NCI-H1694 (cell line): Measurements from ENCODE around the gene SLAIN1.
A peak's percentile ranks its signal among the peaks of the same experiment; 100 is the strongest.
"Not testable (repeated sequence)": the region's sequence is repeated elsewhere in the genome, so short reads cannot be mapped to it uniquely, and the experiment has no call there.

Experiments used
- DNase-seq: peaks from one replicate; lab custom pipeline; 2025; lab: John Stamatoyannopoulos, UW

The SLAIN1 gene

DNA sequence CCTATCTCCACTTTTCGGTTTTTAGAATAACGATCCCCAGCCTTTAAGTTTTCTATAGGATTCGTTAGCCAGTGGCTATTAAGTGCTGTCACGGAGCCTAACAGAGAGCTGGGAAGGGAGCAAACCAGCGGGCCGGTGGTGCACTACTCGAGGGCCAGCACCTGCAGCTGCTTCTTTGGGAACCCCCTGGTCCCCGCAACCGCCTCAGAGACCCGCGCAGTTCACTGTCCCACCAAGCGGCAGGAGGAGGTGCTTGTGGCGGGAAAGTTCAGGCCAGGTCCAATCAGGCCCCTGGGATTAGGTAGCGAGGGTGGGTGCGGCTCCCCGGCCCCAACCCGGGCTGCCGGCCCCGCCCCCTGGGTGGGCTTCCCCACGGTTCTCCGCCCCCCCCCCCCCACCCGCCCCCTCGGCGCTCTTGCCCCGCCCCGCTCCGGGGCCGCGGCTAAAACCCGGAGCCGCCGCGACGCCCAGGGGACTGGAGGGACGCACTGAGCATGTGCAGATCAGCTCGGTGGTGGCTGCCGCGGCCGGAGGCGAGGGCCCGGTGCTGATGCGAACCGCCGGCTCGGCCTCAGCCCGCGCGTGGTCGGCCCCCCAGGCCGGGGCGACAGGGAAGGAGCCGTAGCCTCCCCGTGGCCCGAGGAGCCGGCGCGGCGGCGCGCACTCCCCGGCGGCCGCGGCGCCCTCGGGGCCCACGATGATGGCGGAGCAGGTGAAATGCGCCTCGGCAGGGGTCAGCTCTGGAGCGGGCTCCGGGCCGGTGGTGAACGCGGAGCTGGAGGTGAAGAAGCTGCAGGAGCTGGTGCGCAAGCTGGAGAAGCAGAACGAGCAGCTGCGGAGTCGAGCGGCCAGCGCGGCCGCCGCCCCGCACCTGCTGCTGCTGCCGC is at the start of gene SLAIN1:
Gene SLAIN1, plus strand, starts transcription at position 471 of the 887 bp plus-strand sequence. Its CDS starts 227 bp downstream, at position 698.
- peak; percentile 85 for DNase-seq

DNA sequence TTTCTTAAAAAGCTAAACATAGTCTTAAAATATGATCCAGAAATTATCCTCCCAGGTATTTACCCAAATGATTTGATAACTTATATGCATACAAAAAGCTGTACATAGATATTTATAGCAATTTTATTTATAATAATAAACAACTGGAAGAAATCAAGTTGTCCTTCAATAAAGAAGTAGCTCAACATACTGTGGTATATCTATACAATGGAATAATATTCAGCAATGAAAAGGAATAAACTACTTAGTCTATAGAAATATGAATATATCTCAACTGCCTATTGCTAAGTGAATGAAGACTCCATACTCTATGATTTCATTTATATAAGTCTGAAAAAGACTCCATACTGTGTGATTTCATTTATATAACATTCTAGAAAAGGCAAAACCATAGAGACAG is 47.1 kb upstream of the SLAIN1 start:
- DNase-seq = no peak

DNA sequence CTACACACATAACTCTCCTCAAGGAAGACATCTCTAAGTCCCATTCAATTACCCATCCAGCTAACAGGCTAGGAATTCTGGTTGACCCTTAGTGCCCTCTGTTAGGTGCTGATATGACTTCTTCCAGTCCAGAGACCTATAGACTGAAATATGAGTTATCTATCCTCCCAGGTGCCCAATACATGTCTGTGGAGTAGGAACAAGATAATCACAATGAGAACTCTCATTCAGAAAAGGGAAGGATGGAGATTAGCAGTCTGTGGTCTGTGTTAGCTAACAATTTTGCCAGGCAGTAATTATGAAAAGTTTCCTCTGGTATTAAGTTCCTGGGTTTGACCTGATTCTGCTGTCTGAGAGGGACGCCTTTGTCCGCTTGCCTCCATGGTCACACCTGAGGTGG is 44.2 kb upstream of the SLAIN1 start:
- no peak for DNase-seq

DNA sequence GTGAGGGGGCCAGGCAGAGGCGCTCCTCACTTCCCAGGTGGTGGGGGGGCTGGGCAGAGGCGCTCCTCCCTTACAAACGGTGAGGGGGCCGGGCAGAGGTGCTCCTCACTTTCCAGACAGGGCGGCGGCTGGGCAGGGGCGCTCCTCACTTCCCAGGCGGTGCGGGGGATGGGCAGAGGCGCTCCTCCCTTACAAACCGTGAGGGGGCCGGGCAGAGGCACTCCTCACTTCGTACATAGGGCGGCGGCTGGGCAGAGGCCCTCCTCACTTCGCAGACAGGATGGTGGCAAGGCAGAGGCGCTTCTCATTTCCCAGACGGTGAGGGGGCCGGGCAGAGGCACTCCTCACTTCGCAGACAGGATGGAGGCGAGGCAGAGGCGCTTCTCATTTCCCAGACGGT is 37.5 kb upstream of the SLAIN1 start:
- DNase-seq = not testable (repeated sequence)

DNA sequence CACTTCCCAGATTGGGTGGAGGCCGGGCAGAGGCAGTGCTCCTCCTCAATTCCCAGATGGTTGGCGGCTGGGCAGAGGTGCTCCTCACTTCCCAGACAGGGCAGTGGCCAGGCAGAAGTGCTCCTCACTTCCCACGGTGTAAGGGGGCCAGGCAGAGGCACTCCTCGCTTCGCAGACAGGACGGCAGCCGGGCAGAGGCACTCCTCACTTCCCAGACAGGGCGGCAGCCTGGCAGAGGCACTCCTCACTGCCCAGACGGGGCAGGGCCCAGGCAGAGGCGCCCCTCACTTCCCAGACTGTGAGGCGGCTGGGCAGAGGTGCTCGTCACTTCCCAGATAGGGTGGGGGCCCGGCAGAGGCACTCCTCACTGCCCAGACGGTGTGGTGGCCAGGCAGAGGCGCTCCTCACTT is 36.6 kb upstream of the SLAIN1 start:
- DNase-seq = no peak

DNA sequence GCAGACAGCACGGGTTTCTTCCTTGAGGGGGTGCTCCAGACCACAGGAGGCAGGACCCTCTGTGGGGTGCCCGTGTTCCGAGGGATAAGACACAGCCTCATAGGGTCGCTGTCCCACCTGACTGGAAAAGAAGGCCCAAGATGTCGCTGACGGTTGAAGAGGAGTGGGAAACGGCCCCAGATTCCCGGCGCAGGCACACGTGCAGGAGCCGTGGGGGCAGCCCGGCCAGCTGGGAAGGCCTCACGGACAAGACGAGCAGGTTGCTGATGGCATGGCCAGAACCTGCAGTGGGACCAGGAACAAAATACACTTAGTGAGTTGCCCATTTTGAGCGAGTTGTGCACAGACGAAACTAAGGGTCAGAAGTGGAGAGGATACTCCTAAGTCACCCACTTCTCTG is 35.2 kb upstream of the SLAIN1 start:
- not testable (repeated sequence) for DNase-seq

DNA sequence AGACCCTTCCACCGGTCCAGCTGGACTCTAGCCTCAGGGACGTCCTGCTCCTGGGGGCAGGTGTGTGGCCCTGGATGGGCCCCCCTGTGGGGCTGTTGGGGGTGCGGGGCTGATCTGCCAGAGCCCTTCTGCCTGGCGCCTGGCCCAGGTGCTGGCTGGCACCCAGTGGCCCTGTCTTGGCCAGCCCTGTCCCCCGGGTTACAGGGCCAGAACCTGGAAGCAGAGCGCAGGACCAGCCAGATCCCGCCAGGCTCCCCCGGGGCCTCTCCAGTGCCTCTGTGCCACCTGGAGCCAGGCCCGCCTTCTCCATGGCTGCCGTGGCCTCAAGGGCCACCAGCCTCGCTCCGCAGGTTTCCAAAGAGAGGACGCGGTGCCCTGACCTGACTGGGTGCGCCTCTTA is 34.7 kb upstream of the SLAIN1 start:
- not testable (repeated sequence) for DNase-seq

DNA sequence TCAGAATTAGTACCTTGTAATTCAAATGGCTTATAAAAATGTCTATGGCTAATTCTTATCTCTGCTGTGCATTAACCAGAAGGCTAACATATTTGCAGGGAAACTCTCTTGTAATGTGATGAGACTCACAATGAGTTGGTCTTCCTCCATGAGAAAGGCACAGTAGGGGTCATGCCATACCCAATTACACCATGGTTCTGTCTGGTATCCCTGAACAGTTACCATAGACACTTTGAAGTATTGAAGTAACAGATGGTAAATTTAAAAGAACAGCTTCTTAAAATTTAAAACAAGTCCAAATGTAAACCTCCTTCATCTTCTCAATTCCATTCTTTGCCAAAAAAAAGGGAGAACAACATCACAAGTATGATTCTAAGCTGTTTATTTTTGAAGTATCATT is 22.6 kb upstream of the SLAIN1 start:
- no peak for DNase-seq

DNA sequence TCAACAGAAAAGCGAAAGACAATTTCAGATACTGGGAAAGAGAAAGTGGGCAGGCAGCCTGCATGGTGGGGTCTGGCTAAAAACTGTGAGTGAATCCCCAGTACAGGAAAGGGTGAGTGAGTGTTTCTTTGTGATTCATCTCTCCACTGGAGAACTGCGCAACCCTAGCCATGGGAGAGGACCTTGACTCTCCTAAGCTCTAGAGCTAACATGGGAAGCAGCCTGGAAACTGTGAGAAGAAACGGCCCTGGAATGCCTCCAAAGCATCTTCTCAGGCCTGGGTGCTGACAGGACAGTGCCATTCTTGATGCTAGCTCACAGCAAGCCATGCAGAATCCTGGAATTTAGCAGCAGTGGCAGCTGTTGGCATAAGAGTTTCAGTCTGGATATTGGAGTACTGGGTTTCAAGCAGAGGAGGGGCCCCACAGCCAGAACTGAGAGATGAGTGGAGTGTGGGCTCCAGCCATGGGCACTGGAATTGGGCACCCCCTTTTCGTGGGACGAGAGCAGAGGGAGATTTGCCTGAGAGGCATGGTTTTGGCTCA is 18.7 kb upstream of the SLAIN1 start:
- DNase-seq = no peak

DNA sequence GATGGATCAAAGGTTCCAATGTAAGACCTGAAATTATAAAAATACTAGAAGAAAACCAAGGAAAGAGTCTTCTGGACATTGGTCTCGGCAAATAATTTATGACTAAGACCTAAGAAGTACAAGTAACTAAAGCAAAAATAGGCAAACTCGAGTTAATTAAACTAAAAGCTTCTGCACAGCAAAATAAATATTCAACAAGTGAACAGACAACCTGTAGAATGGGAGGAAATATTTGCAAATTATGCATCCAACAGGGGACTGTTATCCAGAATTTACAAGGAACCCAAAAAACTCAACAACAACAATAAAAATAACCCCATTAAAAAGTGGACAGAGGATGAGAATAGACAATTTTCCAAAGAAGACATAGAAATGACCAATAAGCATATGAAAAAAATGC is 9.7 kb upstream of the SLAIN1 start:
- no peak for DNase-seq

DNA sequence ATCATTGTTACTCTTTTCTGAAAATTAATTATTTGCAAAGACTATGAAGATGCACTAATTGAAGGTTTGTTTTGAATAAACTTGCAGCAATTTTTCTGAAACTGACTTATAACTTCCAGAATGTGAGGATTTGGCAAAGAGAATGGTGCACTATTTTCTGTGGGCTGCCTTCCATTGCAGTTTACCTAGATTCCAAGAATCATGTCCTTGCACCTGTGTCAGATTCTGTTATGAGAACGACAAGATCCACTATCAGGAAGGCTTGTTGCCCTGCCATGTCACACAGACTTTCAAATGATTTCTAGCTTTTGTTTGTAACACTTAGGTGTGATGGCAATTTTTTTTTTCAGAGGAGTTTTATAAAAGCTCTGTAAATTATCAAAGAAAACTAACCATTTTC is 5.6 kb upstream of the SLAIN1 start:
- DNase-seq = no peak

DNA sequence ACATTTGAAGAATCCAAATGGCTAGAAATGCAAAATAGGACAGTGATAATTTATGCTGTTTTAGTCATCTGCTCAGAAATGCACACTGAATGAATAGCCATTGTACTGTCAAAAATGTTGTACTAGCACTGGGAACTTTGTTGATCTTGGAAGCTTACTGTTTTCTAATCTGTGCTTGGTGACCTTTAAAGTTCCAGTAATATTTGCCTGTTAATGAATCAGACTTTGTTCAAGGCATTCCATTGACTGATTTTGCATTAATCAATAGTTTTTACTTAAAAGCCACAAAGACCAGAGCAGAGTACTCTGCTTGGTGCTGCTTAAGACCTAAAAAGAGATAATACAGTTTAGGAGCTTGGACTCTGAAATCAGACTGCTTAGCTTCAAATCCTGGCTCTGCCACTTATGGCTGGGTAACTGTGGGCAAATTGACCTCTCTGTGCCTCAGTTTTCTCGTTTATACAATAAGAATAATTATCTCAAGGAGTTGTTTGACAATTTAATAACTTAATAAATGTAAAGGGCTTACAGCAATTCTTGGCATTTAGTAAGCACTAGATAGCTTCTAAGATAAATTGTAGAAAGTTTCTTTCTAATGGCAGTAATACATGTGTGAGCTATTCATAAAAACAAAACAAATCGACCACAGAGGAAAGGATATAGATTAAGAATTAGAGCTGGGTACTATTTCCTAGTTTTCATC is 4.6 kb upstream of the SLAIN1 start:
- no peak for DNase-seq

DNA sequence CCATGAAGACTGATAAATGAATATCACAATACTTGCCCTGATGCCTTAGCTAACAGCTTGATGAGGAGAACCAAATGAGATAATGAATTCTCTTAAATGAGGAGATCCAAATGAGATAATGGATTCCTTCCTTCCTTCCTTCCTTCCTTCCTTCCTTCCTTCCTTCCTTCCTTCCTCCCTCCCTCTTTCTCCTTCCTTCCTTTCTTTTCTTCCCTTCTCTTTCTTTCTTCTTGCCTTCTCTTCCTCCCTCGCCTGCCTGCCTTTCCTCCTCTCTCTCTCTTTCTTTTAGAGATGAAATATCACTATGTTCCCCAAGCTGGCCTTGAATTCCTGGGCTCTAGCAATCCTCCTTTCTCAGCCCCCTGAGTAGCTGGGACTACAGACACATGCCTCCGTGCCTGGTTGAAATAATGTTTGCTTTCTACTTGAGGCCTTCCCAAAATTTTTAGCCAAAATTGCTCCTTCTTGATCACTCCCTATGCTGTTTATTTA is 4.0 kb upstream of the SLAIN1 start:
- DNase-seq = no peak

DNA sequence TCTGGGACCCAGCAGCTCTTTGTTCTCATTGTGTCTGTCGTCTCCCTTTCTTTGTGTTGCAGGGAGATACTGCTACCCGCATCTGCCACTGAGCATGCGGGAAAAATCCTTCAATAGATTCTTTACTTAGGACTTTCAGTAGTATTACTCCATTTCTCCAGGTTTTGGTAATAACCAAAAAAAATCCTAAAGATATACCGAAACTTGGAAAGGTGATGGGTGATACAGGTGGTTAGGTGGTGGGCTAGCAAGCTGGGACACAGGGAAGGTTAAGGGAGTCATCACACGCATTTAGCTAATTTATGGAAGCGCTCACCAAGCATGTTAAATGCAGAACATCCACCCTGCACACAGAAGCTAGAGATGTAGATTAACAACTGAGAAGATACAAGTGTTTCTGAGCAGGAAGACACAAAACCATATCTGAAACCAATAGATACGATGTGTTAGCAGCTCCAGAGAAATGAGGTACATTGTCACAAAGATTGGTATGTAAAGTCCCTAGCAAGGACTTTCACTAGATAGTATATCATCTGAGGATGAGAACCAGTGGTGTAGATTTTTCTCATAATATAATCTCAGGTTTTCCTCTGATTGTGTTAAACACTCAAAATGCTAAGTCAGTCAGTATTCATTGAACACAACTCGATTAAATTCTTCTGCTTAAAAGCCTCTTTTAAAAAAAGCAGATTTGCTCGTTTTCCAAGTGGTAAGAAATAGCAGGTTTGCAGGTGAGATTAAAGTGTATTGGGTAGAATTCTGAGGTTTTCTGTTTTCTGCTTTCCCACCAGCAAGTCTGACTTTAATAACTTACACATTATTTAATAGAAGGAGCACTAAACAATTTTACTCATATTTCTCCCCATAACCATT is 1.2 kb upstream of the SLAIN1 start:
- DNase-seq = peak; percentile 33

DNA sequence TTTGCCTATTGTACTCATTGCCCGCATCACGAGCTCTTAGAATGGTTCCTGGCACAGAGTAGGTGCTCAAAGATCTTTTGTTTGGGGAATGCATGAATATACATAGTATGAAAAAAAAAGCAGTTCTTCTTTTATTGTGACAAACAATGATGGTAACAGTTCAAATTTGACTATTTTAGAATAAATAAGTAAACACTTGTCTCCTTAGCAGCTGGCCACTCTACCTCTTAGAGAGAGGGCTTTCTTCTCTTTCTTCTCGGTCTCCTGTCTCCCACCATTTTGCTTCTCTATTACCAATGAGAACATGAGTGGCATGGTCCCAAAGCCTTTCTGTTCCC is 639 bp upstream of the SLAIN1 start:
- DNase-seq = peak; percentile 31

DNA sequence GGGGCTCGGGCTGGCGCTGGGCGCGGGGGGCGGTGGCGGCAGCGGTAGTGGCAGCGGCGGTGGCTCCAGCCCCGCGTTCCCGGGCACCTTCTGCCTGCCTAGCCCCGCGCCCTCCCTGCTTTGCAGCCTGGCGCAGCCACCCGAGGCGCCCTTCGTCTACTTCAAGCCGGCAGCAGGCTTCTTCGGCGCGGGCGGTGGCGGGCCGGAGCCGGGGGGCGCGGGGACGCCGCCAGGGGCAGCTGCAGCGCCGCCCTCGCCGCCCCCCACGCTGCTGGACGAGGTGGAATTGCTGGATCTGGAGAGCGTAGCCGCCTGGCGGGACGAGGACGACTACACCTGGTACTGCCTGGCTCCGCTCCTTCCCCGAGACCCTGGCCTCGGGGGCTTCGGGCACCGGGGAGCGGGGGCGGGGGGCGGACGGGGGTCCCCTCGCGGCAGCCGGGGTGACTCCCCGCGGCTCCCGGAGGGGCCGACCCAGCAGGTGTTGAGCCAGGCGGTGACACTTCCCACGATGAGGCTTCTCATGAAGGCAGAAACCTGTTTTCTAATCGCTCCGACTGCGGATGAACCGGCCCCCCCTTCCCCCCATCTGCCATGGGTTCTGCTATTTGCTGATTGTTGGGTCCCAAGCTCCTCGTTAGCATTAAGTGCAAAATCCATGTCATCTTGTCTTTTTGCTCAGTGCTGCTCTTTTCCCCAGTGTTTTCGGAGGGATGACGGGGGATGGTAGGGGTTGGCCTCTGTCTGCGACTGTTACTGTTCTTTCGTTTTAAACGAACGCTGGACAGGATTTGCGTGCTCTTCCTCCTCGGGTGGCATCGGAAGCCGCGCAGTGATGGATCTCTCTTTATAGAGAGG is 943 bp downstream of the SLAIN1 start:
- peak; percentile 31 for DNase-seq

DNA sequence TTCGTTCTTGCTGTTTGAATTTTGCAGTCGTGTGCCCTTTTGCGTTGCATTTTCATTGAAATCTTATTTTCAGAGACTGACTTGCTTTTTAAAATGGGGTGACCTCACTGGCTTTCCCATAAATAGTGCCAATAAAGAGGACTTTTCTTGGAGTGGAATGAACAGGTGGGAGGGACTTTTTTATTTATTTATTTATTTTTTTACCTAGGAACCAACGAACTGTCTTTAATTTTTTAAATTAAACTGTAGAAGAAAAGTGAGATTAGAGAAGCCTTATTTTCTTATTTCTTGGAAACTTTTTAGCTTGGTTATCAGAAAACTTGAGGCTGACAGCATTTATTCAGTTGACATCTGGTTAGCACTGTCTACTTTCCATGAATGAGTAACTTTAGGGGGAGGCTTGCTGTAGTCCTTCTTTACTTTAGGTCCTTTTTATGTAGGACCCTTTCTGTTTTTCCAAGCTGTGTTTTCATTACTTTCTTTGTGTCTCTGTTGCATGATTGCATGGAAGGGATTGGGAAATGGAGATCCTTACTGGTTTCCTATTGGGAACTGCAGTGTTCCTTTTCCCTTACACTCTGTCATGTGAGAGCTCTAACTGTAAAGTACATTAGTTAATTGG is 1.7 kb downstream of the SLAIN1 start:
- no peak for DNase-seq

DNA sequence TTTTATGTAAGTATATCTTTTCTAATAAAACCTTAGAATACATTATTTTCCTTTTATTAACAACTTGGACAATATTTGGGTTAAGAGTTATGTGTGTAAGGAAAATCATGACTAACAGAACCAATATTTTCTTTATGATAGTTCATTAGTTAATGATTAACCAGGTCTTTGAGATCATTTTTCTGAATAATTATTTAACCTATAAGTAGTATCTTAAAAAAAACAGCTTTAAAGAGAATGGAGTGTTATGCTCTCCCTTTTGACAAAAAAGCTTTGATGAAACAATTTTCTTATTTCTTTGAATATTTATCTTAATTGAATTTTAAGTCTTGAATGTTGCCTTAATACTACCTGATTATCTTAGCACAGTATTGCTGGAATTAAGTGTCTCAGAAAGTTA is 3.8 kb downstream of the SLAIN1 start:
- no peak for DNase-seq

DNA sequence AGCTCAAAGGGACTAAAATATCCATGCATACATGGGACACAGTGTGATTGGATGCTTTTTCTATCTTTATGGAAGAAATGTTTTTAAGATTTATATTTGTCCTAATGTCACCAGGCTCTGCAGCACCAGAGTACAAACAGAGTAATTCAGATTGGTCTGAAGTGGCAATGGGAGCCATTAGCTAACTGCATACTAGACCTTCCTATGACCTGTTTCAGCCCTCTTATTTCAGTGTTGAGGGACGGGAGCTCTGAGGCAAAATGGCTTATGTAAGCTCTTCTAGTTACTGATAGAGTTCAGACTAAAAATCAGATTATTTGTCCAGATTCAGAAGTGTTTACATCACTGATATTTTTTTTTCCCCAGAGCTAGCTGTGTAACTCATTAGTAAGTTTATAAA is 4.9 kb downstream of the SLAIN1 start:
- DNase-seq = no peak

DNA sequence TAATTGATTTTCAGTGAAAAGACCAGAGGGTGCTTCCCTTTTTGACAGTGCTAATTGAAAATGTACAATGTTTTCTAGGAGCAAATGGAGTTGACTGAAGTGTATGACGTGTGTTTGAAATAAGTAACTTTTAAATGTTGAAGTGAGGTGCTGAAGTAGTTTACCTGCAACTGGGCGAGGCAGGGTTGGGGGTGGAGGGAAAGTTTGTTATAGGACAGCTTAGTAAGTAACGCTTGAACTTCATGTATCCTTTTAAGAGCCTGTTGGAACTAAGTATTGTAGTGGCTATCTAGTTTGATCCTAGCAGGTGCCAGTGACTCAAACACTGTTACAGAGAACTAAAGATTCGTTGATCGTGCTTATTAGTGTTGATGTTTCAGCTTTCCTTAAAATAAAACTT is 5.9 kb downstream of the SLAIN1 start:
- DNase-seq = no peak
